ENCODE results near the gene KRTAP5-5. TPM values are rescaled to one million over a fixed set of nuclear protein-coding genes. Genes with fewer than 3 reads are reported as not detected.
A peak's percentile ranks its signal among the peaks of the same experiment; 100 is the strongest.
"Not testable (repeated sequence)": the region's sequence is repeated elsewhere in the genome, so short reads cannot be mapped to it uniquely, and the experiment has no call there.

KRTAP5-5 gene
- total RNA-seq, 2 experiments from 2014 or later: not detected

DNA sequence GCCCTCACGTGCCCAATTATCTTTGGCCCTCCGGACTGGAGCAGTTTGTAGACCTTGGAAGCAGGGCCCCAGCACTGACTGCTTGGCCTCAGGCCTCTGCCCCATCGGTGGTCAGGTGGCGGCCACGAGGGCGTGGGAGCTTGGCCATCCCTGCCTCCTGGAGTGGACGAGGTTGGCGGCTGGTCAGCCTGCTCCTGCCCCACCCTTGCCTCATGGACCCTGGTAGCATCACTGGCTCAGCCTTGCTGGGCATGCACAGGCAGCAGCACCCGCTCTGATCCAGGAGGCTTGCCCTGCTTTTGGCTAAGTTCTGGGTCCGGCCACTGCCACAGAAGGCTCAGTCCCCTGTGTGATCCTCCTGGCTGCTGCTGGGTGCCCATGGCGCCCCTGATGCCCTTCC lies 25.4 kb upstream of the KRTAP5-5 start:
- intact Hi-C loops (cut with micrococcal nuclease): no loop called here
- Mint-ChIP-seq H3K27ac (no peak overlapping the region), H3K36me3 (ENCODE audit: low read depth) (no peaks in the 10 kb centered on the region), H3K27me3 (peaks cover 30% of the 10 kb centered on the region), H3K4me1 (ENCODE audit: low read depth) (peaks cover 2% of the 10 kb centered on the region), H3K4me3 (no peak overlapping the region), H3K9me3 (no peaks in the 10 kb centered on the region)
- CTCF ChIA-PET: no interaction called here
- no peak for DNase-seq
- POLR2A ChIA-PET: no interaction called here
- ATAC-seq: no peak
- TF ChIP-seq, protein P1, sequence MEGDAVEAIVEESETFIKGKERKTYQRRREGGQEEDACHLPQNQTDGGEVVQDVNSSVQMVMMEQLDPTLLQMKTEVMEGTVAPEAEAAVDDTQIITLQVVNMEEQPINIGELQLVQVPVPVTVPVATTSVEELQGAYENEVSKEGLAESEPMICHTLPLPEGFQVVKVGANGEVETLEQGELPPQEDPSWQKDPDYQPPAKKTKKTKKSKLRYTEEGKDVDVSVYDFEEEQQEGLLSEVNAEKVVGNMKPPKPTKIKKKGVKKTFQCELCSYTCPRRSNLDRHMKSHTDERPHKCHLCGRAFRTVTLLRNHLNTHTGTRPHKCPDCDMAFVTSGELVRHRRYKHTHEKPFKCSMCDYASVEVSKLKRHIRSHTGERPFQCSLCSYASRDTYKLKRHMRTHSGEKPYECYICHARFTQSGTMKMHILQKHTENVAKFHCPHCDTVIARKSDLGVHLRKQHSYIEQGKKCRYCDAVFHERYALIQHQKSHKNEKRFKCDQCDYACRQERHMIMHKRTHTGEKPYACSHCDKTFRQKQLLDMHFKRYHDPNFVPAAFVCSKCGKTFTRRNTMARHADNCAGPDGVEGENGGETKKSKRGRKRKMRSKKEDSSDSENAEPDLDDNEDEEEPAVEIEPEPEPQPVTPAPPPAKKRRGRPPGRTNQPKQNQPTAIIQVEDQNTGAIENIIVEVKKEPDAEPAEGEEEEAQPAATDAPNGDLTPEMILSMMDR (IDR thresholded peaks at IDR 0.05): no peak

DNA sequence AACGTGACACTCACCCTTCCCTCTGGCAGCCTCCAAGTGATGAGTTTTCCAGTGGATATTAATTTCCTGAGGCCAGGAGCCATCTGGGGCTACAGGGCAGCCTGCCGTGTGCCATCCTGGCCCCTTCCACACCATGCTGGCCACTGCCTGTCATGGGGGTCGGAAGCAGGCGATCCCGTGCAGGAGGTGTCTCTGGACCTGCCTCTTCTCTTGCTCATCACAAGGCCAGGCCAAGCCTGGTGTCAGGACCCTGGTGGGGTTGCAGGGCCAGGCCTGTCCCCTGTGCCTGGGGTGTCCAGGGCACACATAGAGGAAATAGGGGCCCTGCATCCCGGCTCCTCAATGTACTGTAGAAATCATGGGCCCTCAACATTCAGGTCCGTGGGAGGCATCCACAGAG lies 24.9 kb upstream of the KRTAP5-5 start:
- TF ChIP-seq, protein P1 (IDR thresholded peaks at IDR 0.05): no peak
- H3K9me3 Mint-ChIP-seq: no peaks in the 10 kb centered on the region
- no peaks in the 10 kb centered on the region for H3K36me3 Mint-ChIP-seq (ENCODE audit: low read depth)
- POLR2A ChIA-PET: no interaction called here
- peaks cover 2% of the 10 kb centered on the region for H3K4me1 Mint-ChIP-seq (ENCODE audit: low read depth)
- CTCF ChIA-PET: interaction anchor here (1.4 to 1.8 kb wide), 2 partner anchors 9 to 35 kb away, joined by 4 to 5 read pairs; no protein-coding TSS in a partner anchor
- H3K4me3 Mint-ChIP-seq: no peak overlapping the region
- intact Hi-C loops (cut with micrococcal nuclease): no loop called here
- H3K27ac Mint-ChIP-seq: no peak overlapping the region
- peaks cover 26% of the 10 kb centered on the region for H3K27me3 Mint-ChIP-seq
- no peak for DNase-seq
- ATAC-seq: no peak

DNA sequence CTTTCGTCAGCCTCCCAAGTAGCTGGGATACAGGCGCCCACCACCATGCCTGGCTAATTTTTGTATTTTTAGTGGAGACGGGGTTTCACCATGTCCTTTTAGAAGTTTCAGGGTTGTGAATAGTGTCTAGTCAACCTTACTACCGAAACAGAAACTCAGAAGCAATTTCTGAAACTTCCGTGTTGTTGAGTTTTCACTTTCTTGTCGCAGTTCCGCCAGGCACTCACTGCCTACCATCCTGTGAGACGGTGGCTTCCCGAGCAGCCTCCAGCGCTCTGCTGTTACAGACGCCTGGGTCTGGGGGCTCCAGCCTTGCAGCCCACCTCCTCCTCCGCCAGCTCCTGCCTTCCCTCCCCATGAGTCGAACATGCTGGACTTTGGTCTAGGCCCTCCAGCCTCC lies 23.7 kb upstream of the KRTAP5-5 start:
- peak; percentile 21 for DNase-seq

DNA sequence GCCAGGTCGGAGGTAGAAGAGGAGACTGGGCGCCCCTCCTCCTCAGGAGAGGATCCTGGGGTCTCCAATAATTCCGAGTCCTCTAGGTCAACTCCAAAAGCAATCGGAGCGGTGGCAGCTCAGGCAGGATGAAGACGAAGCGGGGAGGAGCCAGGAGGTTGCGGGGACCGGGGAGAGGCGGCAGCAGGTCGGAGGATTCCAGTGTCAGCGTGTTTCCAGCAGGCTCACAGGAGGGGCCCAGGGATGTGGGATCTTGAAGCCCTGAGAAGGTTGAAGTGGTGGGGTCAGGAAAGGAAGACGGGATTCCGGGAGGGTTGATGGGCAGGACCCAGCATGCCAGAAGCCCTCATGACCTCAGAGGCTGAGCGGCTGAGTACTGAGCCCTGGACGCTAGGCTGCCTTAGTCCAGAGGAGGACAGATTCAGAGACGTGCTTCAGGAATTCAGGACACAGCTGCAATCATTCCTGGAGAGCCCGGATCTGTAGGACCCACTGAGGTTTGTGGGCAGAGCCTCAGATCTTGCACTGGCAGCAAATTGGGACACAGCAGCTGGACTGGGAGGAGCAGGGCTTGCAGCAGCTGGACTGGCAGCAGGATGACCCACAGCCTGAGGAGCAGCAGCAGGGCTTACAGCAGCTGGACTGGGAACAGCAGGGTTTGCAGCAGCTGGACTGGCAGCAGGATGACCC lies 22.3 kb upstream of the KRTAP5-5 start:
- CTCF ChIA-PET; H3K36me3 Mint-ChIP-seq (ENCODE audit: low read depth); H3K27ac Mint-ChIP-seq: not testable (repeated sequence)

More for the DNA sequence above, 23.7 kb upstream of the KRTAP5-5 start:
- H3K4me1 Mint-ChIP-seq (ENCODE audit: low read depth); H3K27ac Mint-ChIP-seq; H3K9me3 Mint-ChIP-seq; H3K4me3 Mint-ChIP-seq; POLR2A ChIA-PET; H3K36me3 Mint-ChIP-seq (ENCODE audit: low read depth); intact Hi-C loops (cut with micrococcal nuclease): not testable (repeated sequence)
- H3K27me3 Mint-ChIP-seq: peaks cover 28% of the 10 kb centered on the region
- ATAC-seq: peak; percentile 55
- CTCF ChIA-PET: interaction anchor here (1.4 to 1.8 kb wide), 2 partner anchors 10 to 33 kb away, joined by 4 to 5 read pairs; no protein-coding TSS in a partner anchor

DNA sequence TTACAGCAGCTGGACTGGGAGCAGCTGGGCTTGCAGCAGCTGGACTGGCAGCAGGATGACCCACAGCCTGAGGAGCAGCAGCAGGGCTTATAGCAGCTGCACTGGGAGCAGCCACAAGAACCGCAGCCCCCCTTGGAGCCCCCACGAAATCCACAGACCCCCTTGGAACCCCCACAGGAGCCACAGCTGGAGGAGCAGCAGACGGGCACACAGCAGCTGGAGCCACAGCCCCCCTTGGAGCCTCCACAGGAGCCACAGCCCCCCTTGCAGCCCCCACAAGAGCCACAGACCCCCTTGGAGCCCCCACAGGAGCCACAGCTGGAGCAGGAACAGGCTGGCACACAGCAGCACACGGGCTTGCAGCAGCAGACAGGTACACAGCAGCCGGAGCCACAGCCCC lies 21.7 kb upstream of the KRTAP5-5 start:
- H3K4me1 Mint-ChIP-seq (ENCODE audit: low read depth); H3K27ac Mint-ChIP-seq; POLR2A ChIA-PET; CTCF ChIA-PET; intact Hi-C loops (cut with micrococcal nuclease); H3K4me3 Mint-ChIP-seq; ATAC-seq; H3K36me3 Mint-ChIP-seq (ENCODE audit: low read depth); H3K9me3 Mint-ChIP-seq; DNase-seq: not testable (repeated sequence)
- peaks cover 21% of the 10 kb centered on the region for H3K27me3 Mint-ChIP-seq

More for the DNA sequence above, 22.3 kb upstream of the KRTAP5-5 start:
- ATAC-seq; H3K9me3 Mint-ChIP-seq; DNase-seq; intact Hi-C loops (cut with micrococcal nuclease); H3K4me3 Mint-ChIP-seq; POLR2A ChIA-PET; H3K4me1 Mint-ChIP-seq (ENCODE audit: low read depth): not testable (repeated sequence)
- peaks cover 24% of the 10 kb centered on the region for H3K27me3 Mint-ChIP-seq

DNA sequence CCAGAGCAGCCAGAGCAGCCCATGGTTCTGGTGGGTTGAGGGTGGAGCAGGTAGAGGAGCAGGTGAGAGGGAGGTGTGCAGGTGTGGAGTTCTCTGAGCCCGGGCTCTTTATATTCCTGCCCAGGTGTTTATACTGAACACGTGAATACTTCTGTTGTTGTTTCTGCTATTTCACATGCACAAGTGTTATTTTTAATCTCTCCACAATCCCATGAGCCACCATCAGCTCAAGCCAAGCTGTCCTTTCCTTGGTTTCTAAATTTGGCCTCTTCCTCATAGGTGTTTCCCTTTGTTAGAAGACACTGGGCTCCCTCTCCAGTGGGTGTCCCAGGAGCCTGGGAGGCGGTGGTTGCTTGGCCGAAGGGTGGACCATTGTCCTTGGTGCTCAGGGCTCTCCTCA lies 21.2 kb upstream of the KRTAP5-5 start, which contains the start of gene KRTAP5-3:
TSS of gene KRTAP5-3 (minus strand) at position 101 of the 400 bp plus-strand sequence. CDS start at position 23, 78 bp downstream.
- ChIA-PET POLR2A (no interaction called here), CTCF (no interaction called here)
- DNase-seq (no peak), ATAC-seq (no peak)
- TF ChIP-seq, protein P1 (IDR thresholded peaks at IDR 0.05): no peak
- Mint-ChIP-seq H3K9me3 (no peaks in the 10 kb centered on the region), H3K4me1 (ENCODE audit: low read depth) (peaks cover 2% of the 10 kb centered on the region), H3K27ac (no peak within 1 kb of the TSS), H3K4me3 (no peak within 1 kb of the TSS), H3K36me3 (ENCODE audit: low read depth) (no peaks in the 10 kb centered on the region), H3K27me3 (peaks cover 18% of the 10 kb centered on the region)
- intact Hi-C loops (cut with micrococcal nuclease): no loop called here

Data from activated CD8-positive, alpha-beta T cell treated with anti-CD3 and anti-CD28 coated beads for 36 hours (primary cell).